IMR-90 (cell line): ENCODE data around the gene MEGF6. TPM values are rescaled to one million over a fixed set of nuclear protein-coding genes. Genes with fewer than 3 reads are reported as not detected.

Source experiments
- ATAC-seq: fragments of 200-7000 bp; cut with Tn5 transposase; 2 replicates; pipeline ENCODE4 v1.9.1; 2020; ENCODE audit warnings: low read depth, mild to moderate bottlenecking, moderate library complexity
- BruUV-seq: library from RNA; stranded (reverse); fragments of 400-500 nt; replicated peaks from 2 replicates; lab custom pipeline; 2021; lab: Mats Ljungman, UMichigan
- CTCF ChIA-PET: fragments of 300-600 bp; formaldehyde crosslinking; extraction: SDS; loops from one replicate; lab custom pipeline; 2021; ENCODE audit warnings: antibody characterized with exemption; lab: Yijun Ruan, JAX
- POLR2A ChIA-PET: fragments of 300-600 bp; sonication (Branson Sonifier 250); formaldehyde crosslinking; loops from one replicate; lab custom pipeline; 2022; ENCODE audit warnings: antibody characterized with exemption; ENCODE audit not compliant: unreplicated experiment; lab: Charles Lee
- DNase-seq: peaks from one replicate; pipeline ENCODE4 v3.0.0; 2013
- H2AFZ ChIP-seq: replicated peaks from 2 replicates; pipeline ENCODE3; 2013; ENCODE audit warnings: low read length, mild to moderate bottlenecking; ENCODE audit not compliant: poor library complexity
- H2AK5ac ChIP-seq: 2 replicates; pipeline ENCODE4 v1.6.1; 2013; ENCODE audit warnings: low read depth, low read length, inconsistent platforms
- H2AK9ac ChIP-seq: replicated peaks from 2 replicates; pipeline ENCODE3; 2013; ENCODE audit warnings: mild to moderate bottlenecking, low read depth, low read length, moderate library complexity; ENCODE audit not compliant: poor library complexity
- H2BK120ac ChIP-seq: 2 replicates; pipeline ENCODE4 v1.6.1; 2013; ENCODE audit warnings: low read depth, low read length, inconsistent platforms
- H2BK15ac ChIP-seq: 3 replicates; pipeline ENCODE4 v1.6.1; 2013; ENCODE audit warnings: low read depth, low read length, inconsistent platforms
- H2BK20ac ChIP-seq: 2 replicates; pipeline ENCODE4 v1.6.1; 2013; ENCODE audit warnings: low read depth, mild to moderate bottlenecking, inconsistent platforms, low read length, moderate library complexity
- H2BK5ac ChIP-seq: 2 replicates; pipeline ENCODE4 v1.6.1; 2013; ENCODE audit warnings: mild to moderate bottlenecking, low read depth, low read length, inconsistent platforms; ENCODE audit not compliant: poor library complexity, severe bottlenecking
- H3K14ac ChIP-seq: replicated peaks from 2 replicates; pipeline ENCODE4 v1.6.1; 2013; ENCODE audit warnings: low read depth, low read length, inconsistent platforms
- H3K18ac ChIP-seq: 2 replicates; pipeline ENCODE4 v1.6.1; 2013; ENCODE audit warnings: low read depth, low read length, control low read depth
- H3K23ac ChIP-seq: 2 replicates; pipeline ENCODE4 v1.6.1; 2013; ENCODE audit warnings: low read depth, low read length, inconsistent platforms
- H3K27ac ChIP-seq: 2 replicates; pipeline ENCODE4 v1.5.1; 2013; ENCODE audit warnings: mild to moderate bottlenecking, control low read depth, low read length; ENCODE audit not compliant: insufficient read depth
- H3K27me3 ChIP-seq: 2 replicates; pipeline ENCODE4 v1.6.1; 2013; ENCODE audit warnings: low read length; ENCODE audit not compliant: control insufficient read depth, insufficient read depth
- H3K36me3 ChIP-seq: 2 replicates; pipeline ENCODE4 v1.6.1; 2013; ENCODE audit warnings: low read length, mixed read lengths; ENCODE audit not compliant: control insufficient read depth, insufficient read depth
- H3K4ac ChIP-seq: 2 replicates; pipeline ENCODE4 v1.6.1; 2013; ENCODE audit warnings: low read depth, low read length, inconsistent platforms
- H3K4me1 ChIP-seq: 2 replicates; pipeline ENCODE4 v1.6.1; 2013; ENCODE audit warnings: low read length, mixed read lengths; ENCODE audit not compliant: control insufficient read depth, insufficient read depth
- H3K4me2 ChIP-seq: 2 replicates; pipeline ENCODE4 v1.6.1; 2013; ENCODE audit warnings: low read depth, mild to moderate bottlenecking, control low read depth, low read length, moderate library complexity
- H3K4me3 ChIP-seq: 2 replicates; pipeline ENCODE4 v1.5.1; 2013; ENCODE audit warnings: low read depth, mild to moderate bottlenecking, control low read depth, low read length, moderate library complexity; ENCODE audit not compliant: insufficient read depth
- H3K56ac ChIP-seq: 2 replicates; pipeline ENCODE4 v1.6.1; 2013; ENCODE audit warnings: low read length, inconsistent platforms; ENCODE audit not compliant: insufficient read depth; ENCODE audit errors: extremely low read depth
- H3K79me1 ChIP-seq, 2 experiments: 2 replicates each; pipeline ENCODE4 v1.6.1; 2013; ENCODE audit warnings: low read length in 2 of 2, inconsistent platforms in 1 of 2, low read depth in 1 of 2
- H3K9ac ChIP-seq: 2 replicates; pipeline ENCODE4 v1.6.1; 2013; ENCODE audit warnings: low read depth, low read length, control low read depth
- H3K9me1 ChIP-seq: 2 replicates; pipeline ENCODE4 v1.6.1; 2013; ENCODE audit warnings: low read length, inconsistent platforms; ENCODE audit not compliant: insufficient read depth
- H3K9me3 ChIP-seq: 2 replicates; pipeline ENCODE4 v1.6.1; 2013; ENCODE audit warnings: low read length; ENCODE audit not compliant: control insufficient read depth, insufficient read depth
- H4K20me1 ChIP-seq: 2 replicates; pipeline ENCODE4 v1.6.1; 2013; ENCODE audit warnings: low read length, inconsistent platforms; ENCODE audit not compliant: insufficient read depth
- H4K5ac ChIP-seq: 2 replicates; pipeline ENCODE4 v1.6.1; 2013; ENCODE audit warnings: mild to moderate bottlenecking, low read depth, low read length, control low read depth
- H4K8ac ChIP-seq, 2 experiments: 2 replicates each; pipeline ENCODE4 v1.6.1; 2013; ENCODE audit warnings: low read depth in 2 of 2, low read length in 2 of 2, control low read depth in 1 of 2, inconsistent platforms in 1 of 2
- H4K91ac ChIP-seq: 2 replicates; pipeline ENCODE4 v1.6.1; 2013; ENCODE audit warnings: low read depth, low read length, inconsistent platforms; ENCODE audit not compliant: insufficient read depth
- BHLHE40 ChIP-seq: fragments of 150-350 bp; IDR thresholded peaks from 2 replicates; pipeline ENCODE4 v1.6.1; 2016; ENCODE audit warnings: mild to moderate bottlenecking, low read depth, low read length
- CEBPB ChIP-seq: IDR thresholded peaks from 2 replicates; pipeline ENCODE4 v1.6.1; 2012; ENCODE audit warnings: low read depth, low read length, improper control_type of control experiment
- CHD1 ChIP-seq: IDR thresholded peaks from 2 replicates; pipeline ENCODE4 v1.6.1; 2012; ENCODE audit warnings: low read depth, low read length, improper control_type of control experiment
- FOS ChIP-seq: fragments of 150-350 bp; IDR thresholded peaks from 2 replicates; pipeline ENCODE4 v1.6.1; 2016; ENCODE audit warnings: low read depth, low read length
- MAFK ChIP-seq: IDR thresholded peaks from 2 replicates; pipeline ENCODE4 v1.6.1; 2012; ENCODE audit warnings: low read depth, low read length, improper control_type of control experiment
- MXI1 ChIP-seq: IDR thresholded peaks from 2 replicates; pipeline ENCODE4 v1.6.1; 2012; ENCODE audit warnings: low read depth, mild to moderate bottlenecking, low read length, moderate library complexity, borderline replicate concordance
- NFE2L2 ChIP-seq: fragments of 150-350 bp; IDR thresholded peaks from 2 replicates; pipeline ENCODE4 v1.6.1; 2016; ENCODE audit warnings: low read depth, mild to moderate bottlenecking, low read length
- POLR2A ChIP-seq: IDR thresholded peaks from 2 replicates; pipeline ENCODE4 v1.6.1; 2012; ENCODE audit warnings: mild to moderate bottlenecking, low read depth, low read length
- RAD21 ChIP-seq: IDR thresholded peaks from 2 replicates; pipeline ENCODE4 v1.6.1; 2012; ENCODE audit warnings: low read length, improper control_type of control experiment
- RCOR1 ChIP-seq: IDR thresholded peaks from 2 replicates; pipeline ENCODE4 v1.6.1; 2012; ENCODE audit warnings: mild to moderate bottlenecking, low read length, improper control_type of control experiment; ENCODE audit not compliant: insufficient replicate concordance
- RFX5 ChIP-seq: IDR thresholded peaks from 2 replicates; pipeline ENCODE4 v1.8.0; 2012; ENCODE audit warnings: low read depth, mild to moderate bottlenecking, low read length, moderate library complexity
- SMC3 ChIP-seq: fragments of 150-350 bp; IDR thresholded peaks from 2 replicates; pipeline ENCODE4 v1.6.1; 2016; ENCODE audit warnings: low read depth, mild to moderate bottlenecking, antibody characterized with exemption, low read length, moderate library complexity
- USF2 ChIP-seq: fragments of 150-350 bp; IDR thresholded peaks from 2 replicates; pipeline ENCODE4 v1.6.1; 2017; ENCODE audit warnings: mild to moderate bottlenecking, antibody characterized with exemption, low read length, low read depth
- WGBS, 2 experiments: methylation state at CpG; one replicate each; pipeline versions ENCODE4 v1.1.5 to v1.1.7; 2013; ENCODE audit warnings: missing lambda C conversion rate in 2 of 2; ENCODE audit not compliant: insufficient read length in 1 of 2; ENCODE audit errors: extremely low coverage in 2 of 2; 5-methylcytosine and 5-hydroxymethylcytosine counted together
- dilution Hi-C: fragments of 300-500 bp; cut with HindIII; formaldehyde crosslinking; loops from one replicate; pipeline ENCODE4 v1.14.3; 2018; ENCODE audit warnings: low sequenced_read_pairs; ENCODE audit not compliant: unreplicated experiment
- in situ Hi-C: fragments of 300-500 bp; cut with MboI; formaldehyde crosslinking; loops from 3 replicates; pipeline ENCODE4 v1.14.3; 2019; ENCODE audit warnings: low sequenced_read_pairs, inconsistent platforms, mixed read lengths
- intact Hi-C: fragments of 100-400 bp; cut with micrococcal nuclease; formaldehyde crosslinking; loops from 2 replicates; pipeline ENCODE4 v1.10.0; 2022
- polyA plus RNA-seq, 3 experiments: library from polyadenylated mRNA; depleted of rRNA; stranded (reverse); fragments of >200 nt; gene quantifications; 2 replicates each; pipeline ENCODE4 v1.2.3, GENCODE V29; 2012; ENCODE audit warnings: low replicate concordance in 1 of 3
- total RNA-seq: library from RNA; depleted of rRNA; stranded (reverse); fragments of >200 nt; gene quantifications from 2 replicates; pipeline ENCODE4 v1.2.3, GENCODE V29; 2012

The MEGF6 gene
- total and polyA plus RNA-seq, 2 of the 4 experiments (the other 2 are of a cell fraction), result 0.72 to 4.1 TPM

GRCh38 chr1:3504822-3505153 is 106.5 kb downstream of the MEGF6 start:
- H3K79me1 ChIP-seq, result no peaks in the 10 kb centered on the region
- CTCF ChIA-PET, result no interaction called here
- no peaks in the 10 kb centered on the region for H3K36me3 ChIP-seq
- H3K4me1 ChIP-seq, result peaks cover 7% of the 10 kb centered on the region; the same call in 1 of the 2 replicates
- H3K4me3 ChIP-seq, result no peak overlapping the region
- peak overlapping the region; percentile 83 for H2BK5ac ChIP-seq
- no peaks in the 10 kb centered on the region for H3K27me3 ChIP-seq
- no peak overlapping the region for H3K9ac ChIP-seq
- H3K4ac ChIP-seq, result peak overlapping the region; percentile 75
- peak; percentile 19; the same call in 1 of the 2 replicates for ATAC-seq
- peak overlapping the region; percentile 71; the same call in 1 of the 2 replicates for H2AK5ac ChIP-seq
- peak overlapping the region; percentile 87 for H2BK120ac ChIP-seq
- no peaks in the 10 kb centered on the region for H4K20me1 ChIP-seq
- peak overlapping the region; percentile 75; the same call in 1 of the 2 replicates for H2BK20ac ChIP-seq
- peak overlapping the region; percentile 2 for H2AFZ ChIP-seq
- H2AK9ac ChIP-seq, result peak overlapping the region; percentile 8
- no peak overlapping the region for H3K4me2 ChIP-seq
- H3K56ac ChIP-seq, result no peak overlapping the region
- no peak overlapping the region; the same call in 1 of the 2 replicates for H4K91ac ChIP-seq
- peak overlapping the region in 1 of 2 experiments; percentile 35; a peak in 1 of 4 replicates for H4K8ac ChIP-seq
- DNase-seq, result no peak
- intact Hi-C loops, result loop anchor here (5.0 kb wide), 1 partner anchor 38 kb away; no protein-coding TSS in a partner anchor
- no peak overlapping the region; the same call in 1 of the 2 replicates for H4K5ac ChIP-seq
- H2BK15ac ChIP-seq, result no peak overlapping the region
- TF ChIP-seq CEBPB, result no peak
- TF ChIP-seq FOS, result no peak
- no peak for TF ChIP-seq RCOR1
- TF ChIP-seq RFX5, result no peak
- no peak for TF ChIP-seq BHLHE40
- TF ChIP-seq NFE2L2, result no peak
- no peak for TF ChIP-seq MXI1
- TF ChIP-seq USF2, result no peak
- TF ChIP-seq SMC3, result no peak
- no peak for TF ChIP-seq CHD1
- TF ChIP-seq POLR2A, result no peak
- no peak for TF ChIP-seq RAD21
- TF ChIP-seq MAFK, result no peak
- no peaks in the 10 kb centered on the region for H3K9me3 ChIP-seq
- dilution Hi-C loops, result no loop called here
- BruUV-seq, result no TSS peak
- H3K18ac ChIP-seq, result no peak overlapping the region; the same call in 1 of the 2 replicates
- POLR2A ChIA-PET, result no interaction called here
- no peak overlapping the region for H3K27ac ChIP-seq
- no peak overlapping the region for H3K14ac ChIP-seq
- peaks cover 3% of the 10 kb centered on the region; the same call in 1 of the 2 replicates for H3K9me1 ChIP-seq
- WGBS, 2 experiments, result 62% methylated on average over 4 of the region's 7 CpGs; no CpG with 5 or more reads in 1 of the 2 experiments
- in situ Hi-C loops, result loop anchor here (5.0 kb wide), 1 partner anchor 48 kb away; no protein-coding TSS in a partner anchor
- no peak overlapping the region for H3K23ac ChIP-seq
